LNCaP clone FGC (cell line): ENCODE data around the gene PXMP4.

Source experiments
- DNase-seq: peaks from one replicate; pipeline ENCODE4 v3.0.0-alpha.2; 2011; ENCODE audit warnings: low read depth
- H3K4me3 ChIP-seq: 2 replicates; pipeline ENCODE4 v1.5.1; 2011; ENCODE audit warnings: mild to moderate bottlenecking, low read depth, low read length, control low read depth
- TF ChIP-seq, protein P1 (sequence below): IDR thresholded peaks from 2 replicates; pipeline ENCODE4 v1.5.1; 2012; ENCODE audit warnings: mild to moderate bottlenecking; ENCODE audit not compliant: control insufficient read depth, insufficient read depth; ENCODE audit errors: extremely low read depth

PXMP4 gene

DNA sequence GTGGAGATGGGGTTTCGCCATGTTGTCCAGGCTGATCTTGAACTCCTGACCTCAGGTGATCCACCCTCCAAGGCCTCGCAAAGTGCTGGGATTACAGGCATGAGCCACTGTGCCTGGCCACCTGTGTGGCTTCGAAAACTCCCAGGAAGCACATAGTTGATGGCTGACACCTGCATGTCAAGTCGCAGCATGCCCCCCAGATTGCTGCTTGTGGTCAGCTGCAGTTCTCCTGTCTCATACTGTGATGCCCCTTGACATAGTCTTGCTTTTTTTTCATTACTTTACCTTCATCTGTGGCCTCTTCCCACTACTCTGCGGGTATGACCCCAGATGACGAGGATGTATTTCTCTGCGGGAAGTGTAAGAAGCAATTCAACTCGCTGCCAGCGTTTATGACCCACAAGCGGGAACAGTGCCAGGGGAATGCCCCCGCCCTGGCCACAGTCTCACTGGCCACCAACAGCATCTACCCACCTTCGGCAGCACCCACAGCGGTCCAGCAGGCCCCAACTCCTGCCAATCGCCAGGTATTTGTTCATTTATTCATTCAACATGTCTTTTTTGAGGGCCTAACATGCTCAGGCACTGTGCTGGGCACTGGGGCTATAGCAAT lies 24.8 kb upstream of the PXMP4 start:
- no peak overlapping the region for H3K4me3 ChIP-seq
- no peak for DNase-seq
- TF ChIP-seq, protein P1, sequence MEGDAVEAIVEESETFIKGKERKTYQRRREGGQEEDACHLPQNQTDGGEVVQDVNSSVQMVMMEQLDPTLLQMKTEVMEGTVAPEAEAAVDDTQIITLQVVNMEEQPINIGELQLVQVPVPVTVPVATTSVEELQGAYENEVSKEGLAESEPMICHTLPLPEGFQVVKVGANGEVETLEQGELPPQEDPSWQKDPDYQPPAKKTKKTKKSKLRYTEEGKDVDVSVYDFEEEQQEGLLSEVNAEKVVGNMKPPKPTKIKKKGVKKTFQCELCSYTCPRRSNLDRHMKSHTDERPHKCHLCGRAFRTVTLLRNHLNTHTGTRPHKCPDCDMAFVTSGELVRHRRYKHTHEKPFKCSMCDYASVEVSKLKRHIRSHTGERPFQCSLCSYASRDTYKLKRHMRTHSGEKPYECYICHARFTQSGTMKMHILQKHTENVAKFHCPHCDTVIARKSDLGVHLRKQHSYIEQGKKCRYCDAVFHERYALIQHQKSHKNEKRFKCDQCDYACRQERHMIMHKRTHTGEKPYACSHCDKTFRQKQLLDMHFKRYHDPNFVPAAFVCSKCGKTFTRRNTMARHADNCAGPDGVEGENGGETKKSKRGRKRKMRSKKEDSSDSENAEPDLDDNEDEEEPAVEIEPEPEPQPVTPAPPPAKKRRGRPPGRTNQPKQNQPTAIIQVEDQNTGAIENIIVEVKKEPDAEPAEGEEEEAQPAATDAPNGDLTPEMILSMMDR: no peak

DNA sequence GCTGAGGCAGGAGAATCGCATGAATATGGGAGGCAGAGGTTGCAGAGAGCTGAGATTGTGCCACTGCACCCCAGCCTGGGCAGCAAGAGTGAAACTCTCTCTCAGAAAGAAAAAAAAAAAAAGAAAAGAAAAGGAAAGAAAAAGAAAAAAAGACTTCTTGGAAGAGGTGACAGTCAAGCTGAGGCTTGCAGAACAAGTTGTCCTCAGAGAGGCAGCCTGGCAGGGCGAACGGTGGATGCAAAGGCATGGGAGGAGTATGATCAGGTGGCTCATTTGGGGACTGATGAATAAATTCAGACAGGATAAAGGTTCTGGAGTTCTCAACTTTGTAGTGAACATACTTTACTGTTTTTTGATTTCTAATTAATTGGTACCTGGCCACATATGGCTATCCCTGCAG lies 24.1 kb upstream of the PXMP4 start:
- no peak overlapping the region for H3K4me3 ChIP-seq
- DNase-seq: no peak
- TF ChIP-seq, protein P1: no peak

- TF ChIP-seq, protein P1: no peak
- no peak overlapping the region for H3K4me3 ChIP-seq
- DNase-seq: no peak
Measured at GRCh38 chr20:33740189-33740588, 20.1 kb upstream of the PXMP4 start.

DNA sequence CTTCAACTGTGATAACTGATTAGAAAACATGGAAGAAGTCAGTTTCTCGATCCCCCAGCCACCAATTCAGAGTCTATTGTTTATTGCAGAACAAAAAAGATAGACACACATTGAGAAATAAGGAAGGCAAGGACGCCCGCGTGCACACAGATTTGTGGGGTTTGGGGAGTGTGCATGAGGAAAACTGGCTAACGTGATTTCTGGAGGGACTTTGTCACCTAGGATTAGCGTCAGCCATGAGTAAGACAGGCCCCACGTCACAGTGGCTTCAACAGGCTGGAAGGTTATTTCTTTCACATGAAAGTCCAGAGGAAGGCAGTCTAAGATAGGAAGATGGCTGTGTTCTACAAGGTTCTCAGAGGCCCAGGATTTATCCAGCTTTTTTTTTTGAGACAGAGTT lies 19.4 kb upstream of the PXMP4 start:
- TF ChIP-seq, protein P1: no peak
- no peak overlapping the region for H3K4me3 ChIP-seq
- DNase-seq: no peak

DNA sequence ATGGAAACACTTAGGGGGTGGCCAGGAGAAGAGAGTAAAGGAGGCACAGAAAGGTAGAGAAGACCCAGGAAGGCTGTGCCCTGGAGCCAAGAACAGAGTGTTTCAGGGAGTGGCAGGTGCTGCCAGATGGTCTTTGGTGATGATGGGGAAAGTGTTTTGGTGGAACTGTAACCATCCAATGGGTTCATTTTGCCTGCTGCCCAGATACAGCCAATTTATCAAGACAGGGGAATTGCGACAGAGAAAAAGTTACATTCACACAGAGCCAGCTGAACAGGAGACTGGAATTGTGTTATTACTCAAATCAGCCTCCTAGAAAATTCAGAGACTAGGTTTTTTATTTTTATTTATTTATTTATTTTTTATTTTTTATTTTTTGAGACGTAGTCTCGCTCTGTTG lies 16.9 kb upstream of the PXMP4 start:
- TF ChIP-seq, protein P1: no peak
- no peak for DNase-seq
- no peak overlapping the region for H3K4me3 ChIP-seq

DNA sequence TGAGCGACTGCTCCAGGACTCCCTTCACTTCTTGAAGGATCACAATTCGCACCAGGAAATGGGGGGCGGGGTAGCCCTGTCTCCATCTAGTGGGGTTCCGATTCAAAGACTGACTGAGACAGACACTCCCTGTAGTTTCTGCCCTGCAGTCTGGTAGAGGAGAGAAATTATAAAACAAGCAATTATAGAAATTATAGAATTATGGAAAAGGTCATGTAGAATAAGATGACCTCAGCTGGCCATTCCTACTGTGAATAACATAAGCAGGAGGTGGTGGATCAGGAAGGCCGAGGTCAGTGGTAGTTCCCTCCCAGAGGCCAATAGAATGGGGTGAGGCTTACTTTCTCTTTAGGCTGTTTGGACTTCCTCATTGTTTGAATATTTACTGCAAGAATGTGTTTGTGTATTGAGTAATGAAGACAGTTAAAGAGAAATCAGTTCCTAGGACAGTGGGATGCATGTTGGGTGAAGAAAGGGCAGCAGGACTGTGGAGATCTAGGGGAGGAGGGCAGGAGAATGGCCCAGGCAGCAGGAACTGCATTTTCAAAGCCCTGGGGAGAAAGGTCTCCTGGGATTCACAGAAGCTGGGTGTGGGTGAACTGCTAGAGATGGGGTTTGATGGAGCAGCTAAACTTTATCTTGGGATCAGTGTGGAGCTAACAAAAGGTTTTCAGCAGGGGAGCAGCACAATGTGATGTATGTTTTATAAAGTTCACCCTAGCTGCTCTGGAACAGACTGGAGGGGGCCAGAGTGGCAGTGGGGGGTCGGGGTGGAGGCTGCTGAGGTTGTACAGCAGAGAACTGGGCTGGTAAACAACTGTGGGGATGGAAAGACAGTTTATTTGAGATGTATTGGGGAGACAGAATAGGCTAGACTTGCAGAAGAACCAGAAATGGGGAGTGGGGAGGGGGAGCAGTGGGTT lies 13.8 kb upstream of the PXMP4 start:
- TF ChIP-seq, protein P1: no peak
- DNase-seq: no peak
- no peak overlapping the region for H3K4me3 ChIP-seq
